ENCODE measurements around the gene NFXL1. TPM values are rescaled to one million over a fixed set of nuclear protein-coding genes. Genes with fewer than 3 reads are reported as not detected.
"Not testable (repeated sequence)": the region's sequence is repeated elsewhere in the genome, so short reads cannot be mapped to it uniquely, and the experiment has no call there.

The NFXL1 gene
- total RNA-seq, 1 donor from 2014 or later = 10.4 TPM

DNA sequence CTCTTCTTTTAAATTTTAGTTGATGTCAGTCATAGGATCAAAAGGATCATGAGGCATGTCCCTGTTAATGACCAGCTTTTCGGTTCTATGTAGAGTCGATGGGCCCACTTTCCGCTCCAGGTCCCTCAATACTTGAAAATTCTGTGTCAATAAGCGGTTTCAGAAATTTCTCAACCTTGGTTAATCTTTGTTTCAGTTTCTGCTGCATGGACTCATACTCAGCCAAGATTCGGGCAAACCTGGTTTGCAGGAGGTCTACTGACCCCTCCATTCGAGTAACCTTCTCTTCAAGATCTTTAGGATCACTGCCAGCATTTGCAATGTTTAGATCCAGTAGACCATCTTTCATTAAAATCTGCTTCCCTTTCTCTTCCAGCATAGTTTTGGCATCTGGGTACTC, 22.0 kb upstream of the NFXL1 start:
- TF ChIP-seq, protein P1, sequence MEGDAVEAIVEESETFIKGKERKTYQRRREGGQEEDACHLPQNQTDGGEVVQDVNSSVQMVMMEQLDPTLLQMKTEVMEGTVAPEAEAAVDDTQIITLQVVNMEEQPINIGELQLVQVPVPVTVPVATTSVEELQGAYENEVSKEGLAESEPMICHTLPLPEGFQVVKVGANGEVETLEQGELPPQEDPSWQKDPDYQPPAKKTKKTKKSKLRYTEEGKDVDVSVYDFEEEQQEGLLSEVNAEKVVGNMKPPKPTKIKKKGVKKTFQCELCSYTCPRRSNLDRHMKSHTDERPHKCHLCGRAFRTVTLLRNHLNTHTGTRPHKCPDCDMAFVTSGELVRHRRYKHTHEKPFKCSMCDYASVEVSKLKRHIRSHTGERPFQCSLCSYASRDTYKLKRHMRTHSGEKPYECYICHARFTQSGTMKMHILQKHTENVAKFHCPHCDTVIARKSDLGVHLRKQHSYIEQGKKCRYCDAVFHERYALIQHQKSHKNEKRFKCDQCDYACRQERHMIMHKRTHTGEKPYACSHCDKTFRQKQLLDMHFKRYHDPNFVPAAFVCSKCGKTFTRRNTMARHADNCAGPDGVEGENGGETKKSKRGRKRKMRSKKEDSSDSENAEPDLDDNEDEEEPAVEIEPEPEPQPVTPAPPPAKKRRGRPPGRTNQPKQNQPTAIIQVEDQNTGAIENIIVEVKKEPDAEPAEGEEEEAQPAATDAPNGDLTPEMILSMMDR (conservative IDR thresholded peaks at IDR 0.05; ENCODE audit: low read depth, low read length) = no peak
- no peak overlapping the region for H3K4me3 ChIP-seq (ENCODE audit: low read depth, low read length)
- DNase-seq (ENCODE audit: low read depth) = no peak

DNA sequence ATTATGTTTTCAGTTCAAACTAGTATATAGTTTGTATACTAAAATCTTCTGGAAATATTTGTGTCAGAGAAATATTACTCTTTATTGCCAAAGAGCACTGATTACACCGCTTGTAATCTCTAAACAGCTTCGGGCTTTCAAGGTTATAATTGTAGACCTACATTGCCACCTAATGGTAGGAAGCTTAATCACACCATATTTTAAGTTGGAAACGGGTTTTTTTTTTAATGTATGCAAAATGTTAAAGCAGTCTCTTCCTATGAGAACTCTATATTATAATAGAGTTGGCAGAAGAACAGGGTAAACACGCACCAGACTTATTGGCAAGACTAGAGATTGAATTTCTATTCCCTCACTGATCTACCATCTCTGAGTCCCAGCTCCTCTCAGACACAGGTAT, 19.5 kb upstream of the NFXL1 start:
- H3K4me3 ChIP-seq (ENCODE audit: low read depth, low read length) = no peak overlapping the region
- TF ChIP-seq, protein P1 (conservative IDR thresholded peaks at IDR 0.05; ENCODE audit: low read depth, low read length) = peak; percentile 65
- no peak for DNase-seq (ENCODE audit: low read depth)

DNA sequence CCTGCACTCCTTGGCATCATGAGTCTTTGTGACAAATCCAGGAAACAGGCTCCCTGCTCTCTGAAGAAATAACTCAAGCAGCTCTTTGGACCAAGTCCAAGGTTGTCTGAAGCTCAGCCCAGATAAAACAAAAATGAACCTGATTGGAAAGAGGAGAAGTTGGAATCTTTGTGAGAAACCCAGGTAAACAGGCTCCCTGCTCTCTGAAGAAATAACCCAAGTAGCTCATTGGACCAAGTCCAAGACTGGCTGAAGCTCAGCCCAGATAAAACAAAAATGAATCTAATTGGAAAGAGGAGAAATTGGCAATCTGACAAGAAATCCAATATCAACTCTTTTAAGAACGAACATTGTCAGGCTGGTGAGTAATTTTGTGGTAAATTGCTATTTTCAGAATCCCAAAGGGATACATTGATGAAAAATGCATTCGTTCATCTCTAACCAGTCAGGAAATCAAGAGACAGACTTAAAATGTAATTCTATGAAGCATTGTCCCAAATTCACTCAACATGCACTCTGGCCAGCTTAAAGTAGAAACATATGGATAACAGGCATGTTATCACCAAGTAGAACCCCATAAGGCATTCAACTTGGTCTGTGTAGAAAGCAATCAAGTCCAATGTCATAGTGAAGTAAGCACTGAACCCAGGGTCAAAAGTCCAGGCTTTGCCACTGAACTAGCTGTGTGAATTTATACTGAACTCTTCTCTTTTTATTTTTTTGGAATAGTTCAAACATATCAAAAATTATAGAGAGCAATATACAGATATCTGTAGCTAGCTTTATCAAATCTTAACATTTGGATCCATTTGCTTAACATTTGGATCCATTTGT, 16.8 kb upstream of the NFXL1 start:
- TF ChIP-seq, protein P1 (conservative IDR thresholded peaks at IDR 0.05; ENCODE audit: low read depth, low read length) = no peak
- H3K4me3 ChIP-seq (ENCODE audit: low read depth, low read length) = no peak overlapping the region
- DNase-seq (ENCODE audit: low read depth) = no peak

- TF ChIP-seq, protein P1 (conservative IDR thresholded peaks at IDR 0.05; ENCODE audit: low read depth, low read length) = no peak
- no peak for DNase-seq (ENCODE audit: low read depth)
- no peak overlapping the region for H3K4me3 ChIP-seq (ENCODE audit: low read depth, low read length)
Observed at GRCh38 chr4:47929682-47930201, 15.4 kb upstream of the NFXL1 start.

- H3K4me3 ChIP-seq (ENCODE audit: low read depth, low read length) = peak overlapping the region; percentile 44
- peak; percentile 6 for DNase-seq (ENCODE audit: low read depth)
- TF ChIP-seq, protein P1 (conservative IDR thresholded peaks at IDR 0.05; ENCODE audit: low read depth, low read length) = peak; percentile 81
Observed at GRCh38 chr4:47926667-47927258, 12.4 kb upstream of the NFXL1 start.

- H3K4me3 ChIP-seq (ENCODE audit: low read depth, low read length); DNase-seq (ENCODE audit: low read depth): not testable (repeated sequence)
Observed at GRCh38 chr4:47923261-47923608, 8.9 kb upstream of the NFXL1 start.

DNA sequence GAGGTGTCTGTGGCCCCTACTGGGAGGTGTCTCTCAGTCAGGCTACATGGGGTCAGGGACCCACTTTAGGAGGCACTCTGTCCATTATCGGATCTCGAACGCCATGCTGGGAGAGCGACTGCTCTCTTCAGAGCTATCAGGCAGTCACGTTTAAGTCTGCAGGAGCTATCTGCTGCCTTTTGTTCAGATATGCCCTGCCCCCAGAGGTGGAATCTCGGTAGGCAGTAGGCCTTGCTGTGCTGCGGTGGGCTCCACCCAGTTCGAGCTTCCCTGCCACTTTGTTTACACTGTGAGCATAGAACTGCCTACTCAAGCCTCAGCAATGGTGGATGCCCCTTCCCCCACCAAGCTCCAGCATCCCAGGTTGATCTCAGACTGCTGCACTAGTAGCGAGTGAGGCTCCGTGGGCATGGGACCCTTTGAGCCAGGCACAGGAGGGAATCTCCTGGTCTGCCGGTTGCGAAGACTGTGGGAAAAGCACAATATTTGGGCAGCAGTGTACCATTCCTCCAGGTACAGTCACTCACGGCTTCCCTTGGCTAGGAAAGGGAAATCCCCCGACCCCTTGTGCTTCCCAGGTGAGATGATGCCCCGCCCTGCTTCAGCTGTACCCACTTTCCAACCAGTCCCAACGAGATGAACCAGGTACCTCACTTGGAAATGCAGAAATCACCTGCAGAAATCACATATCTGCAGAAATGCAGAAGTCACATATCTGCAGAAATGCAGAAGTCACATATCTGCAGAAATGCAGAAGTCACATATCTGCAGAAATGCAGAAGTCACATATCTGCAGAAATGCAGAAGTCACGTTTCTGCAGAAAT, 8.3 kb upstream of the NFXL1 start:
- not testable (repeated sequence) for DNase-seq (ENCODE audit: low read depth); H3K4me3 ChIP-seq (ENCODE audit: low read depth, low read length)

DNA sequence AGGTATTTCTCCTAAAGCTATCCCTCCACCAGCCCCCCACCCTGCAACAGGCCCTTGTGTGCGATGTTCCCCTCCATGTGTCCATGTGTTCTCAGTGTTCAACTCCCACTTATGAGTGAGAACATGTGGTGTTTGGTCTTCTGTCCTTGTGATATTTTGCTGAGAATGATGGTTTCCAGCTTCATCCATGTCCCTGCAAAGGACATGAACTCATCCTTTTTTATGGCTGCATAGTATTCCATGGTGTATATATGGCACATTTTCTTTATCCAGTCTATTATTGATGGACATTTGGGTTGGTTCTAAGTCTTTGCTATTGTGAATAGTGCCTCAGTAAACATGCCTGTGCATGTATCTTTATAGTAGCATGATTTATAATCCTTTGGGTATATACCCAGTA, 2.8 kb upstream of the NFXL1 start:
- H3K4me3 ChIP-seq (ENCODE audit: low read depth, low read length); DNase-seq (ENCODE audit: low read depth): not testable (repeated sequence)

Measured in epithelial cell of proximal tubule (primary cell).